WI38 (cell line): ENCODE measurements around the gene RIOK2.

Source experiments
- H3K4me3 ChIP-seq: 2 replicates; pipeline ENCODE4 v1.5.1; 2011; ENCODE audit warnings: low read depth, mild to moderate bottlenecking, control low read depth, low read length
- CTCF ChIP-seq: IDR thresholded peaks from 2 replicates; pipeline ENCODE4 v1.5.1; 2012; ENCODE audit warnings: low read depth, mild to moderate bottlenecking, control low read depth, low read length

The RIOK2 gene

GRCh38 chr5:97183100-97183929, at the start of gene RIOK2:
Gene RIOK2, minus strand, starts transcription at chr5:97183247. Its CDS starts 56 bp downstream, at chr5:97183191.
- no peak for TF ChIP-seq CTCF
- H3K4me3 ChIP-seq, result peak within 1 kb of the TSS; percentile 72

GRCh38 chr5:97231025-97231636, 48.1 kb upstream of the RIOK2 start:
- no peak overlapping the region for H3K4me3 ChIP-seq
- TF ChIP-seq CTCF, result peak; percentile 64

- TF ChIP-seq CTCF, result no peak
- H3K4me3 ChIP-seq, result no peak overlapping the region
Measured at GRCh38 chr5:97229688-97230285, 46.7 kb upstream of the RIOK2 start.

- H3K4me3 ChIP-seq, result no peak overlapping the region
- no peak for TF ChIP-seq CTCF
Measured at GRCh38 chr5:97229196-97229595, 46.1 kb upstream of the RIOK2 start.

GRCh38 chr5:97225222-97225621, 42.2 kb upstream of the RIOK2 start:
- no peak for TF ChIP-seq CTCF
- H3K4me3 ChIP-seq, result no peak overlapping the region

GRCh38 chr5:97224112-97224750, 41.2 kb upstream of the RIOK2 start:
- H3K4me3 ChIP-seq, result no peak overlapping the region

More at GRCh38 chr5:97224112-97224750, 41.2 kb upstream of the RIOK2 start:
- no peak for TF ChIP-seq CTCF
